A549 (cell line): Measurements from ENCODE around the gene NCS1. TPM values are rescaled to one million over a fixed set of nuclear protein-coding genes. Genes with fewer than 3 reads are reported as not detected.

ENCODE experiments used
- ATAC-seq, 2 experiments: fragments of 200-7000 bp in 1 of 2; fragments of >200 bp in 1 of 2; cut with Nextera tagmentation in 1 of 2; cut with Tn5 transposase in 1 of 2; 3 replicates each; pipeline versions ENCODE4 v1.8.0 to v1.9.1; 2018 to 2020; ENCODE audit warnings: mild to moderate bottlenecking in 1 of 2, moderate library complexity in 1 of 2
- CTCF ChIA-PET: fragments of 300-600 bp; sonication (Branson Sonifier 250); formaldehyde crosslinking; extraction: SDS; loops from one replicate; lab custom pipeline; 2021; ENCODE audit warnings: antibody characterized with exemption, inconsistent platforms; lab: Yijun Ruan, JAX
- POLR2A ChIA-PET: fragments of 350-600 bp; formaldehyde crosslinking; extraction: SDS; loops from one replicate; lab custom pipeline; 2021; ENCODE audit warnings: antibody characterized with exemption, inconsistent platforms; lab: Yijun Ruan, JAX
- DNase-seq, 2 experiments: peaks; one replicate each; pipeline versions ENCODE4 v3.0.0 to v3.0.0-alpha.2; 2011 to 2016; ENCODE audit warnings: low read depth in 1 of 2, low spot score in 1 of 2
- FAIRE-seq: peaks from 2 replicates; lab custom pipeline; 2011; peaks lifted over from hg19 to GRCh38; lab: Jason Lieb, UNC
- H3K27ac ChIP-seq, 2 experiments: fragments of >200 bp; sonication (Bioruptor Twin); formaldehyde crosslinking; 3 replicates each; pipeline ENCODE4 v1.5.1; 2016 to 2017
- H3K4me1 ChIP-seq: fragments of >200 bp; sonication (Bioruptor Twin); formaldehyde crosslinking; 3 replicates; pipeline ENCODE4 v1.6.1; 2016
- H3K4me2 ChIP-seq: fragments of >200 bp; sonication (Bioruptor Twin); formaldehyde crosslinking; 3 replicates; pipeline ENCODE4 v1.6.1; 2016
- H3K4me3 ChIP-seq: fragments of >200 bp; sonication (Bioruptor Twin); formaldehyde crosslinking; 3 replicates; pipeline ENCODE4 v1.5.1; 2016
- H3K9me3 ChIP-seq: fragments of >200 bp; sonication (Bioruptor Twin); formaldehyde crosslinking; 3 replicates; pipeline ENCODE4 v1.6.1; 2016
- CEBPB ChIP-seq, 2 experiments: fragments of >200 bp in 1 of 2; sonication (Bioruptor Twin) in 1 of 2; formaldehyde crosslinking in 1 of 2; IDR thresholded peaks; 2 replicates each; pipeline ENCODE4 v1.6.1; 2012 to 2016
- CHD4 ChIP-seq: fragments of 200-600 bp; sonication (generic); IDR thresholded peaks from 2 replicates; pipeline ENCODE4 v1.6.1; 2016; ENCODE audit warnings: antibody characterized with exemption, mild to moderate bottlenecking, borderline replicate concordance
- CTCF ChIP-seq: fragments of >200 bp; sonication (Bioruptor Twin); formaldehyde crosslinking; IDR thresholded peaks from 3 replicates; pipeline ENCODE4 v1.5.1; 2016
- EHF ChIP-seq: fragments of 250-450 bp; sonication (Bioruptor Pico); IDR thresholded peaks from 2 replicates; pipeline ENCODE4 v1.5.0; 2020; ENCODE audit warnings: mild to moderate bottlenecking
- EHMT2 ChIP-seq: fragments of 200-600 bp; sonication (generic); IDR thresholded peaks from 2 replicates; pipeline ENCODE4 v1.6.1; 2016; ENCODE audit warnings: antibody characterized with exemption, low read depth, mild to moderate bottlenecking, moderate library complexity
- ESRRA ChIP-seq: fragments of 150-350 bp; IDR thresholded peaks from 2 replicates; pipeline ENCODE4 v1.6.1; 2014; ENCODE audit warnings: mild to moderate bottlenecking, low read length, borderline replicate concordance
- FOXS1 ChIP-seq: fragments of 250-450 bp; sonication (Bioruptor Pico); IDR thresholded peaks from 2 replicates; pipeline ENCODE4 v1.5.0; 2020; ENCODE audit warnings: mild to moderate bottlenecking, moderate library complexity
- GATA3 ChIP-seq: IDR thresholded peaks from 2 replicates; pipeline ENCODE4 v1.6.1; 2012; ENCODE audit warnings: borderline replicate concordance
- HES2 ChIP-seq: fragments of >200 bp; sonication (Bioruptor Twin); formaldehyde crosslinking; IDR thresholded peaks from 2 replicates; pipeline ENCODE4 v1.6.1; 2016
- HOXB13 ChIP-seq: fragments of 250-450 bp; sonication (Bioruptor Pico); IDR thresholded peaks from 2 replicates; pipeline ENCODE4 v1.5.0; 2020; ENCODE audit warnings: low read depth, mild to moderate bottlenecking, moderate library complexity
- KDM1A ChIP-seq: fragments of 200-600 bp; sonication (generic); IDR thresholded peaks from 2 replicates; pipeline ENCODE4 v1.6.1; 2016; ENCODE audit warnings: low read depth, mild to moderate bottlenecking
- KDM5A ChIP-seq: fragments of 200-600 bp; sonication (generic); IDR thresholded peaks from 2 replicates; pipeline ENCODE4 v1.6.1; 2016; ENCODE audit warnings: antibody characterized with exemption, mild to moderate bottlenecking
- MAX ChIP-seq: IDR thresholded peaks from 2 replicates; pipeline ENCODE4 v1.6.1; 2012
- MYC ChIP-seq: IDR thresholded peaks from 2 replicates; pipeline ENCODE4 v1.6.1; 2012; ENCODE audit warnings: mild to moderate bottlenecking, inconsistent platforms, low read length, improper control_type of control experiment, borderline replicate concordance
- RFX5 ChIP-seq: fragments of 450-650 bp; IDR thresholded peaks from 2 replicates; pipeline ENCODE4 v1.7.1; 2014; ENCODE audit warnings: antibody characterized with exemption, mild to moderate bottlenecking, moderate library complexity
- RNF2 ChIP-seq: fragments of 200-600 bp; sonication (generic); IDR thresholded peaks from 2 replicates; pipeline ENCODE4 v1.6.1; 2016; ENCODE audit warnings: low read depth, mild to moderate bottlenecking, antibody characterized with exemption, moderate library complexity, borderline replicate concordance
- TP53 ChIP-seq: fragments of 250-450 bp; sonication (Bioruptor Pico); IDR thresholded peaks from 2 replicates; pipeline ENCODE4 v1.5.0; 2021; ENCODE audit warnings: mild to moderate bottlenecking, moderate library complexity
- ZC3H11A ChIP-seq: fragments of 450-650 bp; IDR thresholded peaks from 2 replicates; pipeline ENCODE4 v1.6.1; 2014; ENCODE audit warnings: antibody characterized with exemption, mild to moderate bottlenecking
- ZNF302 ChIP-seq: fragments of 250-450 bp; sonication (Bioruptor Pico); IDR thresholded peaks from 2 replicates; pipeline ENCODE4 v1.9.0; 2021; ENCODE audit warnings: inconsistent platforms, mild to moderate bottlenecking, moderate library complexity
- ZSCAN20 ChIP-seq: fragments of 250-450 bp; sonication (Bioruptor Pico); IDR thresholded peaks from 2 replicates; pipeline ENCODE4 v1.8.0; 2022; ENCODE audit warnings: mild to moderate bottlenecking, moderate library complexity
- whole genome bisulfite sequencing: methylation state at CpG from one replicate; pipeline ENCODE4 v1.1.6; 2017; ENCODE audit errors: missing lambda C conversion rate; 5-methylcytosine and 5-hydroxymethylcytosine counted together
- polyA plus RNA-seq, 4 experiments: library from polyadenylated mRNA; depleted of rRNA in 3 of 4; stranded (reverse); fragments of >200 nt; fragmentation: RNase III in 1 of 4; extraction: RNeasy Plus Mini Kit Qiagen cat#74134 plus additional on column Dnase treatment in 1 of 4; gene quantifications; 2 replicates in 3 of 4; 3 replicates in 1 of 4; pipeline ENCODE4 v1.2.3, GENCODE V29; 2011 to 2017
- TF ChIP-seq, protein P1 (sequence below): fragments of 250-450 bp; sonication (Bioruptor Pico); IDR thresholded peaks from 2 replicates; pipeline ENCODE4 v1.5.0; 2020; ENCODE audit warnings: low read depth, mild to moderate bottlenecking, moderate library complexity
- TF ChIP-seq, protein P2 (sequence below): fragments of 450-650 bp; IDR thresholded peaks from 2 replicates; pipeline ENCODE4 v1.6.1; 2014; ENCODE audit warnings: antibody characterized with exemption

NCS1 gene
- polyA plus RNA-seq, 2 of the 4 experiments (the other 2 are of a cell fraction): 17.9 to 21.9 TPM

DNA sequence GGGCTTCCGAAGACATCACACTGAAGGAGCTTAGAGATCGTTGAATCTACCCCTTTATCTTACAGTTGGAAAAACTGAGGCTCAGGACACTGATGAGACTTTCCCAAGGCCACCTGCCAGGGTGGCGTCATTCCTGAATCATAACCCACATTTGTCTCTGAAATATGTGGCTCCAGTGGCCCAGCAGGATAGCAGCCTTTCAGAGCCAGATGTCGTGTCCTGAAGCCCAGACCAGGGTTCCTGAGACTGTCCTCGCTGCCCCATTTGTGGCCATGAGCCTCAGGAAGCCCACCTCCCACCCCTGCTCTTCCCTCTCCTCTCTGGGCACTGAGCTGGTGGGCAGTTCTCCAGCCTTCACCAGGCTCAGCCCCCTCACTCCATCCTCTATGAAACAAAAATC lies 95.7 kb downstream of the NCS1 start:
- no peak for ATAC-seq
- Histone ChIP-seq H3K4me3 (no peak overlapping the region), H3K4me2 (no peak overlapping the region), H3K27ac (no peak overlapping the region), H3K9me3 (no peaks in the 10 kb centered on the region), H3K4me1 (peaks cover 11% of the 10 kb centered on the region)
- DNase-seq: no peak
- ChIA-PET CTCF (interaction anchor here (0.6 to 1.4 kb wide), 3 partner anchors 17 to 74 kb away, joined by 3 to 4 read pairs (median 3); no protein-coding TSS in a partner anchor), POLR2A (interaction anchor here (0.5 kb wide), 1 partner anchor 420 kb away, joined by 8 read pairs; no protein-coding TSS in a partner anchor)
- TF ChIP-seq RFX5 (no peak), FOXS1 (no peak), HOXB13 (no peak), HES2 (no peak), TP53 (no peak), KDM5A (no peak), EHF (CRISPR knock-in tag) (no peak), ZC3H11A (no peak), CEBPB (IDR thresholded peaks at IDR 0.05) (no peak), ZNF302 (no peak), GATA3 (no peak), CHD4 (no peak), ZSCAN20 (no peak), EHMT2 (no peak), CTCF (no peak), MYC (no peak)
- TF ChIP-seq, protein P1, sequence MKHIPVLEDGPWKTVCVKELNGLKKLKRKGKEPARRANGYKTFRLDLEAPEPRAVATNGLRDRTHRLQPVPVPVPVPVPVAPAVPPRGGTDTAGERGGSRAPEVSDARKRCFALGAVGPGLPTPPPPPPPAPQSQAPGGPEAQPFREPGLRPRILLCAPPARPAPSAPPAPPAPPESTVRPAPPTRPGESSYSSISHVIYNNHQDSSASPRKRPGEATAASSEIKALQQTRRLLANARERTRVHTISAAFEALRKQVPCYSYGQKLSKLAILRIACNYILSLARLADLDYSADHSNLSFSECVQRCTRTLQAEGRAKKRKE (CRISPR knock-in tag): no peak
- TF ChIP-seq, protein P2, sequence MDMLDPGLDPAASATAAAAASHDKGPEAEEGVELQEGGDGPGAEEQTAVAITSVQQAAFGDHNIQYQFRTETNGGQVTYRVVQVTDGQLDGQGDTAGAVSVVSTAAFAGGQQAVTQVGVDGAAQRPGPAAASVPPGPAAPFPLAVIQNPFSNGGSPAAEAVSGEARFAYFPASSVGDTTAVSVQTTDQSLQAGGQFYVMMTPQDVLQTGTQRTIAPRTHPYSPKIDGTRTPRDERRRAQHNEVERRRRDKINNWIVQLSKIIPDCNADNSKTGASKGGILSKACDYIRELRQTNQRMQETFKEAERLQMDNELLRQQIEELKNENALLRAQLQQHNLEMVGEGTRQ: no peak
- WGBS: 56% methylated on average over 5 of the region's 5 CpGs
- FAIRE-seq: no peak

GRCh38 chr9:130268521-130269211 lies 96.5 kb downstream of the NCS1 start:
- H3K4me2 ChIP-seq: no peak overlapping the region
- H3K27ac ChIP-seq: no peak overlapping the region
- TF ChIP-seq MAX: no peak
- TF ChIP-seq HOXB13: no peak
- TF ChIP-seq KDM1A: no peak
- FAIRE-seq: no peak
- DNase-seq: no peak
- ATAC-seq: no peak
- H3K4me1 ChIP-seq: peaks cover 11% of the 10 kb centered on the region
- no peaks in the 10 kb centered on the region for H3K9me3 ChIP-seq
- ChIA-PET POLR2A (interaction anchor here (0.5 kb wide), 1 partner anchor 419 kb away, joined by 8 read pairs; no protein-coding TSS in a partner anchor), CTCF (interaction anchor here (0.6 to 1.0 kb wide), 2 partner anchors 16 to 48 kb away, joined by 3 to 4 read pairs; no protein-coding TSS in a partner anchor)
- WGBS: 59% methylated on average over 16 of the region's 16 CpGs
- no peak overlapping the region for H3K4me3 ChIP-seq

DNA sequence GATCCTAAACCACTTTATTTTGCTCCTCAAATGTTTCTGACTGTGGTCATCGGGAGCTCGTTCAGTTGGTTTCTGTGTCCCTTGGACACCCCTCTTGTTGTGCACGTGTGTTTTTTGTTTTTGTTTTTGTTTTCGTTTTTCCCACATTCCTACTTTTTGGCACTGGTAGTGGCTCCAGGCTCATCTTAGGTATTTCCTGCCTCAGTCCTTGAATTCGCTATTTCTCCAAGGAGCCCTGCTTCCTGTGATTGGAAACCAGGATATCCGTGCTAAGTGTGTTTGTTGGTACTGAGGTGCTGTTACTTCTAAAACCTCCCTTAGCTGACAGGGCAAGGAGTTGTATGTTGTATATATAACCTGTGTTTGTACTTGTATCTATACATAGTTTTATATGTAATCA lies 99.3 kb downstream of the NCS1 start:
- no peak overlapping the region for H3K4me2 ChIP-seq
- DNase-seq: no peak
- WGBS: 61% methylated on average over 6 of the region's 6 CpGs
- no peak for ATAC-seq
- ChIA-PET CTCF (interaction anchor here (0.7 to 2.8 kb wide), 5 partner anchors 15 to 110 kb away, joined by 3 to 18 read pairs (median 6); no protein-coding TSS in a partner anchor), POLR2A (no interaction called here)
- TF ChIP-seq ESRRA: no peak
- TF ChIP-seq RNF2: no peak
- H3K27ac ChIP-seq: no peak overlapping the region
- H3K4me3 ChIP-seq: no peak overlapping the region
- no peaks in the 10 kb centered on the region for H3K4me1 ChIP-seq
- H3K9me3 ChIP-seq: no peaks in the 10 kb centered on the region
- FAIRE-seq: no peak
